MV-4-11 (cell line): ENCODE measurements around the gene INHA.
A peak's percentile ranks its signal among the peaks of the same experiment; 100 is the strongest.

Source experiments
- DNase-seq: peaks from one replicate; lab custom pipeline; 2025; lab: John Stamatoyannopoulos, UW

Gene INHA

GRCh38 chr2:219572237-219573001 lies at the start of gene INHA:
TSS of gene INHA (plus strand) at chr2:219572310. CDS start at chr2:219572375, 65 bp downstream.
- DNase-seq, result no peak

DNA sequence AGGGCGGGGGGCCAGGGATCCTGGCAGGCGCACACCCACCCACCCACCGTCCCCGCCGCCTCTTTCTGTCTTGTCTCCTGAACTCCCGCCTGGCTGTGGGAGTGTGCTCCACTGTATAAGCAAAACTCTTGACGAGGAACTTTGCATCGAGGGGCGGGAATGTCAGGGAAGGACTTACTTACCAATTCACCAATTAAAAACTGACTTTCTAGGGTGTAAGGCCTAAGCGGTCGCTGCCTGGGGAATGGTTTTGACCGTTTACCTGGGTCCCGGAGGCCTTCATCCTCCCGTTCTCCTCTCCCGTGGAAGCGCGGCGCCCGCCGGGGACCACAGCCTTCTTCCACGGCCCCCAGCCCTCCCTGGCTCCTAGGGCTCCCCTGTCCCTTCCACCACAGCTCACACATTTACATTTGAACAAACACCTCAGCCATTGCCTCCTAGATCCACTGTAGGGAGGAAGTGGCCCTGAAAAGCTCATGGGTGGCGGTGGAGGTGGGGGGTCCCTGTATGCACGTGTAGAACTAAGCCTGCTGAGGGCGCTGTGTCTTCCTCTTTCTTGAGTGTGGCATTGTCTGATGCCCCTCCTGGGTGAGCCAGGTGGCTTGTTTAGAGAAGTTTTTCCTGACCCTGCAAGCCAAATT lies 49.0 kb upstream of the INHA start:
- no peak for DNase-seq

GRCh38 chr2:219524817-219525216 lies 47.3 kb upstream of the INHA start:
- no peak for DNase-seq

DNA sequence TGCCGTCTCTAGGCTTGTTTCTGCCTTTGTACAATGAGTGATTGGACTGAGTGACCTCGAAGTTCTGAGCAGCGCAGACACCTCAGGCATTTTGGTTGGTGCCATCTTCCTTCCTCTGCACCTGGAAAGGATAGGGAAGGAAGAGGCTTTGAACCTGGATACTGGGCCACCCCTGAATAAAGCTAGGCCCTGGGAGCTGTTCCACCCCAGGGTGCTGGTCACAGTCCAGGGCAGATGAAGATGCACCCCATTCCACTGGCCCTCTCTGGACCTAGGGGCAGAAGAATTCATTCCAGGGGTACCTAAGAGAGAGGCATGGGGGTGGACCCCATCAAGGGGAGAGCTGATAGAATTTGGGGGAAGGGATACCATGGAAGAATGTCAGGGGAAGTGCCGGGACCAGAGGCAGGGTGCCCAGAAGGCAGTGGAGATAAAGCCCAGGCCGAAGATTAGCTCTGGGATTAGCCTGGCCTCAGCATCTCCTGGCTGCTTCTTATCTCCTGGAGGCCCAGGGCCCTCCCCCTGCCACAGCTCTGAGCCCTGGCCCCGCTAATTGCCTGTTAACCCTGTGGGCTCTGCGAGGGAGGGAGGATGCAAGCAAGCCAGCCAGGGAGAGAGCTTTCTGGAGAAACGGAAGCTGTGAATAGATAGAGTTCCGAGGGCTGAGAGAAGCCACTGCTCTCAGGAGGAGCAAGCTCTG lies 46.4 kb upstream of the INHA start:
- DNase-seq, result no peak

DNA sequence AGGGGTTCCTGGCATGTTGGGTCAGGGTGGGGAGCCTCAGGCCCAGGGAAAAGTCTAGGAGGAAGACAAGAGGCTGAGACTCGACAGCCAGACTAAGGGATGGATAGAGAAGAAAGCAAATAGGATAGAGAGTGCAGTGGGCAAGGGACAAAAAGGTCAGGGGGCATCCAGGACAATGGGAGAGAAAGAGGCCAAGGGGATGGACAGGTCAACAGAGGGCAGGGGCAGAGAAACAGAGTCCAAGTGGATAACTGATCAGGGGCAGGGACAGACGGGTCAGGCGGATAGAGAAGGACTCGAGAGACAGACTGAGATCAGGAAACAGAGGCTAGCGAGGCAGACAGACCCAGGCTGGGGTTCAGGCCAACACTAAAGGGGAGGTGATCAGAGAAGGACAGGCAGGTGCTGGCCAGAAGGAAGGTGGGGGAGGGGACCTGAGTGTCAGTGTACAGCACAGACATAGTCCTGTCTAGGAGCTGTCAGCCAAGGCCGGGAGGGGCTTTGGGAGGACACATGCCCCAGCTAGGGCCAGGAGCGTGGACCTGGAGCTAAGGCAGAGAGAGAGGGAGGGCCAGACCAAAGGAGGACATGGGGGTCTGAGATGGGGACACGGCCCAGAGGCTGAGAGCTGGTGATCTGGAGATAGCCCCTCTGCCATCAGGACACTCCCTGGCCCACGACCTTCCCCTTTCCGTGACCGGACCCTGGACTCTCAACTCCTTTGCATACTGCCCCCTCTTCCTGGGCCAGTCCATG lies 45.6 kb upstream of the INHA start:
- DNase-seq, result no peak

- no peak for DNase-seq
These were observed 45.1 kb upstream of the INHA start for GRCh38 chr2:219527076-219527394.

DNA sequence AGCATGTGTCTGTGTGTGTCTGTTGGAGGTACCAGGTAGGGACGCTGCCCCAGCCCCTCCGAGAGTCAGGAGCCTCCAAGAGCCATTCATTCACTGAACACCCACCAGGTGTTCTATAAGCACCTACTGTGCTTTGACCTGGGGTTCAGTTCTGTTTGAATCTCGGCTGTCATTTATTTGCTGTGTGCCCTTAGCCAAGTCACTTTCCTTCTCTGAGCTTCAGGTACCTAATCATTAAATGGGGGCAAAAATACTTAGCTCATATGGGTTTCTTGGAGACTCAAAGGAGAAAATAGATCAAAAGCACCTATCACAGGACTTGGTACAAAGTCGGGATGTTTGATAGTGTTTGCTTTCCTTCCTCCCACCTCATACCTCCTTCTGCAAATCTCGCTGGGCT lies 44.6 kb upstream of the INHA start:
- no peak for DNase-seq

DNA sequence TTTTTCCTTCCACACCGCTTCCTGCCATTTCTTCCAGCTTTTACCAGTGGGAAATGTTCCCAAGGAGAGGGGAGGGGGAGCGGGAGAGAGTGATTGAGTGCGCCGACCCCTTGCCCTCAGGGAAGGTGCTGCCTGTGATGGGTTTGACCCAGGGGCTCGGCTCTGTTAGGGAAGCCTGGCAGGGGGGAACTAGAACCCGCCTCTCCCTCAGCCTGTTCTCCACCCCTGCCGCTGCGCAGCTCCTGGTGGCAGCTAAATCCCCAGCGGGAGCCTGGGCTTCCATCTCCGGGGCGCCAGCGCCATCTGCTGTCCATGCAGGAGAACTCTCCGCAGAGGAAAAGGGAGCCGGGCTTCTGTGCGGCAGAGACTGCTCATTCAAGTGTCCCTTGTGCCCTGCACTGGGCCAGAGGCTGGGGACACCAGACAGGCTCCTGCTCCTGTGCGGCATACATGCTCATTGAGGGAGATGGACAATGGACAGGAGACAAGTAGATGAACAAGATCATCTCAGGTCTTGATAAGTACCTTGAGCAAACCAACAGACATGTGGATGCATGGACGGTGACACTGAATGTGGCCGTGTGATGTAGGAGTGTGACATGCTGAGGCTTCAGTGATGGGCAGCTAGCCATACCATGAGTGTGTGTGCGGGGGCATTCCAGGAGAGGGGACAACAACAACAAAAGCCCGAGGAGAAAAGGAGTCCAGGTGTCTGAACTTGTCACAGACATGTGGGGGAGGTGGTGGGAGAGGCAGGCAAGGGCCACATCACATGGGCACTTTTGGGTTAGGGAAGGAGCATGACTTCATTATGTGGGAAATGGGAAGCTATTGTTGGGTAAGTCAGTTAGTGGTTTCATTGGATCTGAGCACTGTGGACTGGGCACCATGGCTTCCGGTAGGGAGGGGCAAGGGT lies 41.8 kb upstream of the INHA start:
- DNase-seq, result peak; percentile 69

DNA sequence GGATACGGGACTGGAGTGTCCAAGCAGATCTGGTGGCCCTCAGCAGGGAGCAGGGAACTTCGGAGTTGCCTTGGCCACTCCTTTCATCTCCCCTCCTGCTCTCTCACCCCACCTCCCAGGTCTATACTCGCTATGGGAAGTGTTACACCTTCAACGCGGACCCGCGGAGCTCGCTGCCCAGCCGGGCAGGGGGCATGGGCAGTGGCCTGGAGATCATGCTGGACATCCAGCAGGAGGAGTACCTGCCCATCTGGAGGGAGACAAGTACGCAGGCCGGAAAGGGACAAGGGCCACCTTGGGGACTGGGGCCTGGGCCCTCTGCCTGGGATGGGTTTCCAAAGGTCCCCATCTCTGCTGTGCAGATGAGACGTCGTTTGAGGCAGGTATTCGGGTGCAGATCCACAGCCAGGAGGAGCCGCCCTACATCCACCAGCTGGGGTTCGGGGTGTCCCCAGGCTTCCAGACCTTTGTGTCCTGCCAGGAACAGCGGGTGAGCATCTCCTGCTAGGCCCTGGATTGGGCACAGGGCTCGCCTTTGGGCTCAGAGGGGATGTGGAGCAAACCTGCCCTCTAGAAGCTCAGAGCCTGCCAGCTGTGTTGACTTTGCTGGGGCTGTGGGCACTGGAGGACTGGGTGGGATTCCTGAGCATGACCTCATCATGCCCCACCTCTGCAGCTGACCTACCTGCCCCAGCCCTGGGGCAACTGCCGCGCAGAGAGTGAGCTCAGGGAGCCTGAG lies 40.3 kb upstream of the INHA start:
- no peak for DNase-seq

DNA sequence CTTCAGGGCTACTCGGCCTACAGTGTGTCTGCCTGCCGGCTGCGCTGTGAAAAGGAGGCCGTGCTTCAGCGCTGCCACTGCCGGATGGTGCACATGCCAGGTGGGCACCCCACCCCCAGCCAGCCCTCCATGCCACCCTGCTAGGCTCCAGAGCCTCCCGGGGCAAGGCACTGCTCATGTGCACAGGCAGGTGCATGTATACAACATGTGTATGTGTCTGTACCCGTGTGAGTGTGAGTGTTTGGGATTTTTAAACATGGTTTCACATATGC lies 39.8 kb upstream of the INHA start:
- DNase-seq, result no peak

GRCh38 chr2:219533930-219534661 lies 38.0 kb upstream of the INHA start:
- DNase-seq, result no peak

GRCh38 chr2:219536425-219536824 lies 35.7 kb upstream of the INHA start:
- no peak for DNase-seq

GRCh38 chr2:219536967-219537366 lies 35.1 kb upstream of the INHA start:
- no peak for DNase-seq

GRCh38 chr2:219537657-219538488 lies 34.2 kb upstream of the INHA start:
- no peak for DNase-seq

DNA sequence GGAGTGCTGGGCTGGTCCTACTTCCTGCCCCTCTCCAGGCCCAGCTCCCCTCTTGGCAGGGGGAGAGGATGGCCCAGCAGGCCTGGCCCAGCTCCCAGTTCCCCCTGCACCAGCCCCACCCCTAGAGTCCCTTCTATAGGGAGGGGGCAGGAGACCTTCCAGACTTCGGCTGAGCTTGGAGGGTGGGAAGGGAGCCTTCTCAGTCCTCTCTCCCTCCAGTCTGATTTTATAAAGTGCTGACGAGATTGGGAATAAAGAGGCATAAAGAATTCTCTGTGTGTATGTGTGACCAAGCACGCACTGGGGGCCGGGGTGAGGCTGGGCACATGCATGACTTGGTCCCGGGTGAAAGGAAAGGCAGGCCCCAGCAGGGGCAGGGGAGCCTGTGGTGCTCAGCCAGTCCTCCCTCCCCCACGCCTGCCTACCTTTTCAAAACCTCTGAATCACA lies 33.6 kb upstream of the INHA start:
- DNase-seq, result no peak

DNA sequence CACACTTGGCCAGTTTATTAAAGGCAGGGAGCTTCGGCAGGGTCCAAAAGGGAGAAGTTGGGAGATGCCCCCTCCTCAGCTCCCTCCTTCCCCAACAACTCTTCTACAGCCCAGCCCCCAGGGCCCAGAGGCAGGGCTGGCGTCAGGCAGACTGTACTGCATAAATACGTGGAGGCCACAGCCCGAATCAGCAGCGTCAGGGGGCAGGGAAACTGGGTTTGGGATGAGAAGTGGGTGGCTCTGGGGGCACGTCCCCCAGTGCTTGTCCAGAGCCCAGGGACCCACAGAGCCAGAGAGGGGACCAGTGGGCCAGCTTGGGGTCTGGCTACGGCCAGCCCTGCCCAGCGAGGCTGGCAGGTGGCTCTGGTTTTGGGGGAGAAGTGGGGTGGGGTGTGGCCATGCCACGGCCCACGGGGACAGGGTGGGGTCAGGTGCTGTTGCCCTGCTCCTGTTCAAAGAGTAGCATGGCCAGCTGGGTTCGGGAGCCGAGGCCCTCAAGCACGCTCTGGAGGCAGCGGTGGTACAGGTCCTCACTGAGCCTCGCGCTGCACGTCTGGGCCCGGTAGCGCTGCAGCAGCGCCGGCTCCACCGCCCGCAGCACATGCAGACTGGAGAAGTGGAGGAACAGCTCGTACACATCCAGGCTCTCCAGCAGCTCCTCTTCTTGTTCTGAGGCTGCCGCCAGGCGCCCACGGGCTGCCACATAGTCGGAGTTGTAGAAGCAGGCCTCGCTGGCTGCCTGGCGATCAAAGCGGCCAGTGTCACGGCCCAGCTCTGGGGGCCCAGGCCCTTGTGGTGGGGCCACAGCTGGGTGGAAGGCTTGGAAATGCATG lies 32.9 kb upstream of the INHA start:
- no peak for DNase-seq

DNA sequence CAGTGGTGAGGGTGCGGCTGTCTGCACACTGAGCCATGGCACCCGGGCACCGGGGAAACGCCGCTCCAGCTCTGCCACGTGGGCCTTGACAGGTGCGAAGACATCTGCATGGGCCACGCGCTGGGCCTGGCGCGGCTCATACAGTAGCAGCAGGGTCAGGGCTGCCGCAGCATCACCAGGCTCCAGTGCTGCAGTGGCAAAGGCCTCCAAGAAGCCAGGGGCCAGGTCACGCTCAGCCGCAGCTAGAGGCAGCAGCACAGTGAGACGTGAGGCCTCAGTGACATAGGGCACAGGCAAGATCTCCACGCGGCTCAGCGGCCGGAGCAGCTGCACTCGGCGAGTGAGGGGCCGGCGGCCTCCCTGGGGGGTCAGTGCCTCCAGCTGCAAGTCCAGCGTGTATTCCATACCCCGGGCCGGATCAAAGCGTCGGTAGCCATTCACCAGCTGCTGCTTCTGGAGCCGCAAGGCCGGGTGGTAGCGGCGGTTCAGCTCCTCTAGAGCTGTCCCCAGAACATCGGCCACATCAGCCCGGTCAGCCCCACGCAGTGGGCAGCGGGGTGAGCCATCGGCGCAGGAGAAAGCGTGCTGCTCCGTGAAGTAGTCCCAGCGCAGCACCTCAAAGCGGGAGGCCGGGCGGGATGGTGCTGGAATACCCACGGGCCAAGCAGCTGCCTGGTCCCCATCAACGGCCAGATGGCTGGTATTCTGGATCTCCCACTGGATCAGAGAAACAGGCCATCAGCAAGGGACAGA lies 32.0 kb upstream of the INHA start:
- DNase-seq, result no peak
